Central memory CD8-positive, alpha-beta T cell (primary cell): ENCODE results near the gene RFC2.
"Not testable (repeated sequence)": the region's sequence is repeated elsewhere in the genome, so short reads cannot be mapped to it uniquely, and the experiment has no call there.

Experiments
- ATAC-seq: fragments of 150-1000 bp; cut with Tn5 transposase; replicated peaks from 2 replicates; pipeline ENCODE4 v1.10.0; 2022; ENCODE audit warnings: mild to moderate bottlenecking, moderate FRiP score, moderate number of reproducible peaks; ENCODE audit not compliant: poor library complexity, severe bottlenecking; ENCODE audit errors: extremely low read depth
- DNase-seq, 2 donors: peaks; one replicate each; pipeline ENCODE4 v3.0.0; 2021; ENCODE audit warnings: low spot score in 2 of 2
- H3K27ac Mint-ChIP-seq: one replicate; pipeline ENCODE4 v1.8.0; 2022; ENCODE audit warnings: low read depth, mild to moderate bottlenecking, moderate library complexity, mixed read lengths
- H3K27me3 Mint-ChIP-seq: one replicate; pipeline ENCODE4 v1.8.0; 2022; ENCODE audit warnings: mixed read lengths
- H3K36me3 Mint-ChIP-seq: one replicate; pipeline ENCODE4 v1.8.0; 2022; ENCODE audit warnings: mild to moderate bottlenecking, moderate library complexity, mixed read lengths; ENCODE audit not compliant: insufficient read depth
- H3K4me1 Mint-ChIP-seq: one replicate; pipeline ENCODE4 v1.8.0; 2022; ENCODE audit warnings: mixed read lengths
- H3K4me3 Mint-ChIP-seq: one replicate; pipeline ENCODE4 v1.8.0; 2022; ENCODE audit warnings: mild to moderate bottlenecking, moderate library complexity, mixed read lengths
- H3K9me3 Mint-ChIP-seq: one replicate; pipeline ENCODE4 v1.8.0; 2022; ENCODE audit warnings: mixed read lengths

The RFC2 gene

DNA sequence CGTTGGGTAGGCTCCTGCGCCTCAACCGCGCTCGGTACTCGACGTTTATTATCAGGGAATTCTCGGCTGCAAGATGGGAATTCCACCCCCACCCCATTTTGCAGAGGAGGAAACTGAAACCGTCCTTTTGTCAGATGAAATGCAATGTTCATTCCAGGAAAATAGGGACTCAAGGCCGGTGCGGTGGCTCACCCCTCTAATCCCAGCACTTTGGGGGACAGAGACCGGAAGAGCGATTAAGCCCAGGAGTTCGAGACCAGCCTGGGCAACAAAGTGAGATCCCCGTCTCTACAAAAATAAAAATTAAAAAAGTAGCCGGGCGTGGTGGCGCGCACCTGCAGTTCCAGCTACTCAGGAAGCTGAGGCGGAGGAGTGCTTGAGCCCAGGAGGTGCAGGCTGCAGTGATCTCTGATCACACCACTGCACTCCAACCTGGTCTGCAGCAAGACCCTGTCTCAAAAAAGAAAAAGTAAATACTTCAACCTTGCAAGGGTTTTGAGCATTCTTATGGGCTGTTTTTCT is 720 bp upstream of the RFC2 start:
- Mint-ChIP-seq H3K27me3 (no peaks in the 10 kb centered on the region), H3K4me1 (peaks cover 12% of the 10 kb centered on the region), H3K27ac (peak overlapping the region; percentile 96), H3K36me3 (peaks cover 19% of the 10 kb centered on the region), H3K4me3 (peak overlapping the region; percentile 94), H3K9me3 (no peaks in the 10 kb centered on the region)
- ATAC-seq (no peak), DNase-seq (no peak)

DNA sequence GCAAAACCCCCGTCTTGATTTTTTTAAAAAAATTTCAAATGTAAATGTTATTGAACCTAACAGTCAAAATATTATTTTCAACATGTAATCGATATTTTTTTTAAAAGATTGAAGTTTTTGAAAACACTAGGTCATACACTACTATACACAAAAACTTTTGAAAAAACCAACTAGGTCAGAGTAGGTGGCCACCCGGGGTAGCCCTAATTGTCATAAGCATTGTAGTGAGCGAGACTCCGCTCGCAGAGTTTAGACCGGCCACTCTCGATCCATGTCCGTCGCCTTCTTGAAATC is 417 bp downstream of the RFC2 start:
- Mint-ChIP-seq H3K36me3 (peaks cover 27% of the 10 kb centered on the region), H3K27ac (peak overlapping the region; percentile 96), H3K4me3 (peak overlapping the region; percentile 94), H3K4me1 (peaks cover 12% of the 10 kb centered on the region), H3K9me3 (no peaks in the 10 kb centered on the region), H3K27me3 (no peaks in the 10 kb centered on the region)
- DNase-seq (no peak), ATAC-seq (no peak)

DNA sequence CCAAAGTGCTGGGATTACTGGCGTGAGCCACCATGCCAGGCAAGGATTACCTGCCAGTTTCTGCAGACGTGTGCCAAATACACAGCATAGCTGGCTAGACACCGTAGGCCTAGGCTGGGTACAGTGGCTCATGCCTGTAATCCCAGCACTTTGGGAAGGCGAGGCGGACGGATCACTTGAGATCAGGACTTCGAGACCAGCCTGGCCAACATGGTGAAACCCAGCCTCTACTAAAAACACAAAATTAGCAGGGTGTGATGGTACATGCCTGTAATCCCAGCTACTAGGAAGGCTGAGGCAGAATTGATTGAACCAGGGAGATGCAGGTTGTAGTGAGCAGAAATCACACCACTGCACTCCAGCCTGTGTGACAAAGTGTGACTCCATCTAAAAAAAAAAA is 868 bp downstream of the RFC2 start:
- Mint-ChIP-seq H3K4me1 (peaks cover 12% of the 10 kb centered on the region), H3K27ac (peak overlapping the region; percentile 96), H3K36me3 (peaks cover 29% of the 10 kb centered on the region), H3K4me3 (peak overlapping the region; percentile 94), H3K9me3 (no peaks in the 10 kb centered on the region), H3K27me3 (no peaks in the 10 kb centered on the region)
- DNase-seq: no peak
- no peak for ATAC-seq

DNA sequence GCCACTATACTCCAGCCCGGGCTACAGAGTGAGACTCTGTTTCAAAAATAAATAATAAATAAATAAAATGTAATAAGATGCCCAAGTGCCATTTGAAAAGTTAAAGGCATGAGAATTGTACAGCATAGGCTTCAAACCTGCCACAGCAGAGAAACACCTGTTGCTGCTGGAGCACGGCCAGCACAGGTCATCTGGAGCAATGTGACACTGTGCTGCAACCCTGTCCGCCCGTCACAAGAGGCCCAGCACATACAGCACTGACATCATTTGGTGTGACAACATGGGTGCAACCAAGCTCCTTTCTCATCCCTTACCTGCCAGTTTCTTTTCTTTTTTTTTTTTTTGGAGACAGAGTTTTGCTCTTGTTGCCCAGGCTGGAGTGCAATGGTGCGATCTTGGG is 1.3 kb downstream of the RFC2 start:
- Mint-ChIP-seq H3K9me3 (no peaks in the 10 kb centered on the region), H3K4me3 (peak overlapping the region; percentile 94), H3K36me3 (peaks cover 32% of the 10 kb centered on the region), H3K4me1 (peaks cover 12% of the 10 kb centered on the region), H3K27ac (peak overlapping the region; percentile 96), H3K27me3 (no peaks in the 10 kb centered on the region)
- DNase-seq (no peak), ATAC-seq (no peak)

DNA sequence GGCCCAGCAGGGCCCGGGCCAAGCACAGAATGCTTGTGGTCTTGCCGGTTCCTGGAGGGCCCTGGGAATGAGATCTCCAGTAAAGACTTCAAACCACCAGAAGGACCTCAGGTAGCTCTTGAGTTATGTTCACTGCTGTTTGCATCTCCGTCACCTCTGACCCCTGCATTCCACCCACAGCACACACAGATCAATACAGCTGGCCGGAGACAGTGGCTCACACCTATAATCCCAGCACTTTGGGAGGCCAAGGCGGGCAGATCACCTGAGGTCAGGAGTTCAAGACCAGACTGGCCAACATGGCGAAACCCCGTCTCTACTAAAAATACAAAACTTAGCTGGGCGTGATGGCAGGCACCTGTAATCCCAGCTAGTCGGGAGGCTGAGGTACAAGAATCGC is 5.1 kb downstream of the RFC2 start:
- H3K36me3 Mint-ChIP-seq: peaks cover 50% of the 10 kb centered on the region
- ATAC-seq, H3K9me3 Mint-ChIP-seq, DNase-seq, H3K27me3 Mint-ChIP-seq, H3K4me1 Mint-ChIP-seq, H3K27ac Mint-ChIP-seq, H3K4me3 Mint-ChIP-seq: not testable (repeated sequence)

DNA sequence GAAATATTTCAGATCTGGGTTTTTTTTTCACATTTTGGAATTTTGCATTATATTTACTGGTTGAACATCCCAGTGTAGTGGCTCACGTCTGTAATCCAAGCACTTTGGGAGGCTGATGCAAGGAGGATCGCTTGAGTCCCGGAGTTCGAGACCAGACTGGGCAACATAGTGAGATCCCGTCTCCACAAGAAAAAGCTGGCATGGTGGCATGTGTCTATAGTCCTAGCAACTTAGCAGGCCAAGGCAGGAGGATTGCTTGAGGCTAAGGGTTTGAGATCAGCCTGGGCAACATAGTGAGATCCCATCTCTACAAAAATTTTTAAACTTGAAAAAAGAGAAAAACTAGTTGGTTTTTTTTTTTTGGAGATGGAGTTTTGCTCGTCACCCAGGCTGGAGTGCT is 6.0 kb downstream of the RFC2 start:
- H3K4me1 Mint-ChIP-seq: no peaks in the 10 kb centered on the region
- DNase-seq (no peak), ATAC-seq (no peak)
- no peaks in the 10 kb centered on the region for H3K27me3 Mint-ChIP-seq
- H3K4me3 Mint-ChIP-seq: no peak overlapping the region
- peaks cover 58% of the 10 kb centered on the region for H3K36me3 Mint-ChIP-seq
- no peaks in the 10 kb centered on the region for H3K9me3 Mint-ChIP-seq
- H3K27ac Mint-ChIP-seq: no peak overlapping the region

DNA sequence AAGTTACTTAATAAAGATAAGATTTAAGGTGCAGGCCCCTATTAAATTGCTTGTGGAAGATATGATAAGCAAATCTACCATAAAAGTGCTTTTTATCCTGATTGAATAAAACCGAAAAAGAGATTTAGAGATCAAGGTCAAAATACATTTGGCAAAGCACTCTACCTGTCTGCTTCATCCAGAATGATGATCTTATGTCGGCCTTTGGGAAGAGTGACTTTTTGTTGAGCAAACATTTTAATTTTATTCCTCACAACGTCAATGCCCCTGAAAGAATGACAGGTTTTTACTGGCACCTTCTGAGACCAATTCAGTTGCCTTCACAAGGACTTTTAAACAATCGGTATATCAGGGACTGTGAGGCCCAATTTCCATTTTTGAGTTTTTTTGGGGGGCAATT is 7.7 kb downstream of the RFC2 start:
- DNase-seq: no peak
- Mint-ChIP-seq H3K27me3 (no peaks in the 10 kb centered on the region), H3K4me1 (no peaks in the 10 kb centered on the region), H3K27ac (no peak overlapping the region), H3K4me3 (no peak overlapping the region), H3K9me3 (no peaks in the 10 kb centered on the region), H3K36me3 (peaks cover 61% of the 10 kb centered on the region)
- ATAC-seq: no peak

DNA sequence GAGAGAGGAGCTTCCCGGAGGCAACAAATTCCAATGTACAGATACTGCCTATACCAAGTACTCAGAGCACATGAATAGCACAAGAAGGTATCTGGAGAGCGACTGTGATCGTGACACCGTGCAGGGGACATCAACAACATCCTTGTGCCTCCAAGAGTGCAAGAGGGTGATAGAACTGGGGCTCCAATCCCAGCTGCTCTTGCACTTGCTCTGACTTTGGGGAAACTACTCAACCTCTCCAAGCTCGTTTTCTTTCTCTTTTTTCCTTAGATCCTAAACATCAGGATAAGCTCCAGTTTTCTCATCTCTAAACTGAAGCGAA is 12.1 kb downstream of the RFC2 start:
- Mint-ChIP-seq H3K27me3 (no peaks in the 10 kb centered on the region), H3K36me3 (peaks cover 52% of the 10 kb centered on the region), H3K4me3 (no peak overlapping the region), H3K27ac (no peak overlapping the region), H3K9me3 (no peaks in the 10 kb centered on the region), H3K4me1 (peaks cover 4% of the 10 kb centered on the region)
- DNase-seq (no peak), ATAC-seq (no peak)

DNA sequence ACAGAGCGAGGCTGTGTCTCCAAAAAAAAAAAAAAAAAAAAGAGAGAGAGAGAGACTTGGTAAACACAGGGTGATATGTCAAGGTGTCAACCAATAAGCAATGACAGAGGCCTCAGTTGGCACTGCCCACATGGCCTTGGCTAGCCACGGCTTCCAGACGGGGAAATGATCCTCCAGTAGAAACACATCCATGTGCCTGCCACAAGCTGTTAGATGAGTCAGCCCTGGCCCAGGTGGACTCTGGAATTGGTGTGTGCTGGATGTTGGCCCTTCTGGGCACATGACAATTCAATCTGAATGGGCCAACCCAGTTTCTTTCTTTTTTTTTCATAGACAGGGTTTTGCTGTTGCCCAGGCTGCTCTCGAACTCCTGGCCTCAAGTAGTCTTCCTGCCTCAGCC is 13.7 kb downstream of the RFC2 start:
- Mint-ChIP-seq H3K4me1 (peaks cover 4% of the 10 kb centered on the region), H3K27me3 (no peaks in the 10 kb centered on the region), H3K36me3 (peaks cover 46% of the 10 kb centered on the region), H3K9me3 (no peaks in the 10 kb centered on the region), H3K27ac (no peak overlapping the region), H3K4me3 (no peak overlapping the region)
- DNase-seq (no peak), ATAC-seq (no peak)

DNA sequence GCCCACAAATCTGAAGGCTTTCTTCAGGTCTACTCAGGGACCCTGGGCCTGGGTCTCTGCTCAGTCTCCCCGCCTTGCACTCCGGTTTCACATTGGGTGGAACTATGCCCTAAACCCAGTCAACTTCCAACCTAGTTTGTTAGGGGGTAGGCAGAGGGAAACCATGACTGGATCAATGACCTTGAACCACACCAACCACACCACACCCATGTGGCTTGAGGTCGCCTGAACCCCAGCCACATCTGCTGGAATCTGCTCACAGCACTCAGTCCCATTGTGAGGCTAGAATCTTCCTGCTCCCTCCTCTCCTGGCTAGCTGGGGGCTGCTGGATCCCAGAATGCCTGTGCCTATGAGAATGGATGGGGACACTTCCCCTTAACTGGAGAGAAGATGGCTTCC is 17.9 kb downstream of the RFC2 start:
- Mint-ChIP-seq H3K27ac (no peak overlapping the region), H3K27me3 (no peaks in the 10 kb centered on the region), H3K36me3 (peaks cover 37% of the 10 kb centered on the region), H3K4me3 (no peak overlapping the region), H3K9me3 (no peaks in the 10 kb centered on the region), H3K4me1 (peaks cover 4% of the 10 kb centered on the region)
- DNase-seq: no peak
- ATAC-seq: no peak

DNA sequence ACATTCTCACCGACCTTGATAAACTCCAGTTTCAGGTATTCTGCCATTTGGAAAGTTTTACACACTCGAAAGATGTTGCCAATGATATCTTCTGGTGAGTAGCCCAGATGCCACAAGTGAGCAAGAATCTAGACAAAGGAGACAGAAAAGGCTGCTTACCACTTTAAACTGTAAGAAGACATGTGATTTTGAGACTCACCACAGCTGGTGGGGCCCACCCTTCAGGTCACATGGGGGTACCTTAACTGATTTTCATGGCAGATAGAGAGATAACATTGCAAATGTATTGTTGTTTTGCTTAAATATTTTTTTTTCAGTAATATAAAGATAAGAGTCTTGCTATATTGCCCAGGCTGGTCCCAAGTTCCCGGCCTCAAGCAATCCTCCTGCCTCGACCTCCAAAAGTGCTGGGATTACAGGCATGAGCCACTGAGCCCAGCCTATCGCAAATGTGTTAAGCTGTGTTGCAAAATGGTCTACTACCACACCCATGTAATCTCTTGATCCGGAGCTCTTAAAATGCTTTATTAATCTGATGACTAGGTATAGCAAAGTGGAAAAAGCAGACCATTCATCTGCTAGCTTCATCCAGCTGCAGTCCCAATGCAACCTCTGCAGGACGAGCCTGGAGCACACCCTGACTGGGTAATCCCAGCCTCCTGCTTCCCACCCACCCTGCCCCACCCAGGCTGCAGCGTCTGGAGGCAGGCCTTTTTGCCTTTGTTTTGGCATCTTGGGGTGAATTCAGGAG is 18.5 kb downstream of the RFC2 start:
- no peak overlapping the region for H3K27ac Mint-ChIP-seq
- peaks cover 4% of the 10 kb centered on the region for H3K4me1 Mint-ChIP-seq
- H3K27me3 Mint-ChIP-seq: no peaks in the 10 kb centered on the region
- peaks cover 37% of the 10 kb centered on the region for H3K36me3 Mint-ChIP-seq
- ATAC-seq (no peak), DNase-seq (no peak)
- no peak overlapping the region for H3K4me3 Mint-ChIP-seq
- H3K9me3 Mint-ChIP-seq: no peaks in the 10 kb centered on the region

DNA sequence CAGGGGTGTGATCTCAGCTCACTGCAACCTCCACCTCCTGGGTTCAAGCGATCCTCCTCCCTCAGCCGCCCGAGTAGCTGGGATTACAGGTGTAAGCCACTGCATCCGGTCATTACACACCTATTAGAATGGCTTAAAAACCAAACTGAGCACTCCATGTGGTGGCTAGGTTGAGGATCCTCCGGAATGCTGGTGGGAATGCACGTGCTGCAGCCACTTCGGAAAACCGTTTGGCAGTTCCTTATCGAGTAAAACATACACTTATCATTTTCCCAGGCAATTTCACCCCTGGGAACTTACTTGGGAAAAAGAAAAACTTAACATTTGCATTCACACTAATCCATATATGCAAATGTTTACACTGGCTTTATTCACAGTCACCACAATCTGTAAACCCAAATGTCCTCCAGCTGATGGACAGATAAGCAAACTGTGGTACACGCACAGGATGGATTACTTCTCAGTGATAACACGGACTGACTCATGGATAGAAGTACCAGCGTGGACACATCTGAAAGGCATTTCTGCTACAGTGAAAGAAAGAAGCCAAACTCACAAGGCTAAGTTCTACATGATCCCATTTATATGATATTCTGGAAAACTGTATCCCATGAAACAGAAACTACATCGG is 20.4 kb downstream of the RFC2 start:
- Mint-ChIP-seq H3K27ac (no peak overlapping the region), H3K4me1 (no peaks in the 10 kb centered on the region), H3K27me3 (no peaks in the 10 kb centered on the region), H3K9me3 (no peaks in the 10 kb centered on the region), H3K4me3 (no peak overlapping the region), H3K36me3 (peaks cover 29% of the 10 kb centered on the region)
- DNase-seq: no peak
- no peak for ATAC-seq

DNA sequence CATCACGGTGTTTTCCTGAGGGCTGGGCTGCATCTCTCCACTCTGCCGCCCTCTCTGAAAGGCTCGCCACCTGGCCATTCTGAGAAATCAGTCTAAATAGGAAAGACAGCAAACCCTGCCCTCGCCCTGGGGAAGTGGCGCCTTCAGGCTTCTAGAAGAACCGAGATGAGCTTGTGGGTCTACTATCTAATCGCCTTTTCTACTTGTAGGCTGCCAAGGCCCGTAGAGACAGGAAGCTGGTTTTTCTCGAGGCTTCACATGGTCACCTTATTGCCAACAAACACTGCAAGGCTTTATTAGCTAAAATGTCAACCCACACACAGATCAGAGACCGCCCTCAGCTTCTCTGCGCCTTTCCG is 23.0 kb downstream of the RFC2 start:
- Mint-ChIP-seq H3K4me1 (no peaks in the 10 kb centered on the region), H3K27me3 (no peaks in the 10 kb centered on the region), H3K27ac (peak overlapping the region; percentile 70), H3K36me3 (peaks cover 19% of the 10 kb centered on the region), H3K4me3 (no peak overlapping the region), H3K9me3 (no peaks in the 10 kb centered on the region)
- ATAC-seq: no peak
- no peak for DNase-seq
